H1 (cell line): Measurements from ENCODE around the gene CPM. TPM values are rescaled to one million over a fixed set of nuclear protein-coding genes. Genes with fewer than 3 reads are reported as not detected.
A peak's percentile ranks its signal among the peaks of the same experiment; 100 is the strongest.

Experiments
- CBX8 ChIP-seq: fragments of 300-800, 300-1000 bp; sonication (generic); IDR thresholded peaks from 2 replicates; pipeline ENCODE4 v1.7.1; 2016; ENCODE audit warnings: low read depth, low read length, borderline replicate concordance
- HDAC2 ChIP-seq, 2 experiments: fragments of 300-600 bp in 1 of 2; sonication (generic) in 1 of 2; IDR thresholded peaks; 2 replicates each; pipeline ENCODE4 v1.6.1; 2011 to 2012; ENCODE audit warnings: low read depth in 2 of 2, low read length in 2 of 2, mild to moderate bottlenecking in 2 of 2, moderate library complexity in 2 of 2, borderline replicate concordance in 1 of 2, inconsistent platforms in 1 of 2
- PHF8 ChIP-seq: fragments of 200-600 bp; sonication (generic); conservative IDR thresholded peaks from 2 replicates; pipeline ENCODE4 v1.7.1; 2012; ENCODE audit warnings: low read depth, mild to moderate bottlenecking, inconsistent platforms, low read length, moderate library complexity
- POU5F1 ChIP-seq: IDR thresholded peaks from 2 replicates; pipeline ENCODE4 v1.6.1; 2011; ENCODE audit warnings: low read depth, mild to moderate bottlenecking, low read length, moderate library complexity
- SIRT6 ChIP-seq: IDR thresholded peaks from one replicate; pipeline ENCODE4 v1.7.1; 2012; ENCODE audit warnings: low read length, inconsistent platforms
- SUZ12 ChIP-seq: fragments of 200-600 bp; sonication (generic); IDR thresholded peaks from 2 replicates; pipeline ENCODE4 v1.6.1; 2012; ENCODE audit warnings: mild to moderate bottlenecking, inconsistent platforms, low read length, moderate library complexity, mixed read lengths
- polyA plus RNA-seq, 7 experiments: library from polyadenylated mRNA; depleted of rRNA in 3 of 7; stranded (reverse) in 5 of 7; unstranded in 2 of 7; fragments of >200 nt in 5 of 7; fragments of 200-250 nt in 2 of 7; gene quantifications; 1 replicate in 5 of 7; 2 replicates in 1 of 7; 4 replicates in 1 of 7; pipeline versions ENCODE4 v1.2.1 to v1.2.3, GENCODE V29; 2011 to 2013; ENCODE audit warnings: missing spikeins in 2 of 7, mixed read lengths in 2 of 7
- total RNA-seq: library from RNA; stranded (reverse); fragmentation: NEBNext Ultra II Directional; extraction: Animal tissue kit (Norgen Biotek cat#: 25700); gene quantifications from 2 replicates; pipeline ENCODE4 v1.2.1, GENCODE V29; 2021
- TF ChIP-seq, protein P1 (sequence below): fragments of 300-600 bp; sonication (generic); IDR thresholded peaks from 2 replicates; pipeline ENCODE4 v1.7.1; 2012; ENCODE audit warnings: low read length, moderate library complexity, mild to moderate bottlenecking, inconsistent platforms; ENCODE audit not compliant: insufficient replicate concordance
- TF ChIP-seq, protein P2 (sequence below): IDR thresholded peaks from 2 replicates; pipeline ENCODE4 v1.6.1; 2012; ENCODE audit warnings: inconsistent platforms

CPM gene
- total and polyA plus RNA-seq, 2 of the 8 experiments (the other 6 are each of a cell fraction or from before 2014, with no cell fraction given): 0.33 to 3.1 TPM

DNA sequence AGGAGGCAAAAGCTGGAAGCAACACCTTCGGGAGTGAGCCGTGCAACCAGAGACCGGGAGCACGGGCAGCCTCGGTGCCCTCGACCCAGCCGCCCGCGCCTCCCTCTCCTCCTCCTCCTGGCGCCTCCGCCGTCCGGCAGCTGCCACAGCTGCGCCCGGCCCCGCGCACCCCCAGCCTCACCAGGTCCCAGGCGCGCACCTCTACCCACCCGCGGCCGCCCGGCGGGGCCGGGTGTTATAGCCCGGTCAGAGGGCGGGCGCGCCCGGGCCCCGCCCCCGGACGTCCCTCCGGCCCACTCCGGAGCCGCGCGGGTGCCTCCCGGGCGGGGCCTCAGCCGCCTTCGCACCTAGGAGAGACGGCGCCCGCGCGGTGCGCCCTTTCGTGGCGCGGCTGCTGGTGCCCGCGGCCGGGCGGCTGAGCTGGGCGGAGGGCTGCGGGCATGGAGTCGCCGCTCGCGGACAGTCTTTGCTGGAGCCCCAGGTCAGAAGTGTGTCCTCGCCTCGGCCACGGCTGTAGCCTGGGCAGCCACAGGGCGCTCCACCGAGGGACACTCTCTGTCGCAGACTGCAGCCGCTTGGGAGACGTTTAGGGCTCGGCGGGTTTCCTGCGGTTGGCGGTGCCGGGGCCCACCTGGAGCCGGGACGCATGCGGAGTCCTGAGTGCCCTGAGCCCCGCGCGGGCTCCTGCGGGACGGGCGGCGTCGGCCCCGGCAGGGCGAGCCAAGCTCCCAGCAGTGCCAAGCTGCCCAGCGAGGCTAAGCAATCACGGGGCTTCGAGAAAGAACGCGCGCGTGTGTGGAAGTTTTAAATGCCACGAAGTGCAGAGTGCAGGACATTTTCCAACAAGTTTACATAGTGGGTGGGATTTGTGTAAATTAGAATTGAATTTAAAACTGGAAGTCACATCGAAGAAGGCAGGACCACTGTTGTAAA lies at the start of gene CPM (continued):
- TF ChIP-seq, protein P1, sequence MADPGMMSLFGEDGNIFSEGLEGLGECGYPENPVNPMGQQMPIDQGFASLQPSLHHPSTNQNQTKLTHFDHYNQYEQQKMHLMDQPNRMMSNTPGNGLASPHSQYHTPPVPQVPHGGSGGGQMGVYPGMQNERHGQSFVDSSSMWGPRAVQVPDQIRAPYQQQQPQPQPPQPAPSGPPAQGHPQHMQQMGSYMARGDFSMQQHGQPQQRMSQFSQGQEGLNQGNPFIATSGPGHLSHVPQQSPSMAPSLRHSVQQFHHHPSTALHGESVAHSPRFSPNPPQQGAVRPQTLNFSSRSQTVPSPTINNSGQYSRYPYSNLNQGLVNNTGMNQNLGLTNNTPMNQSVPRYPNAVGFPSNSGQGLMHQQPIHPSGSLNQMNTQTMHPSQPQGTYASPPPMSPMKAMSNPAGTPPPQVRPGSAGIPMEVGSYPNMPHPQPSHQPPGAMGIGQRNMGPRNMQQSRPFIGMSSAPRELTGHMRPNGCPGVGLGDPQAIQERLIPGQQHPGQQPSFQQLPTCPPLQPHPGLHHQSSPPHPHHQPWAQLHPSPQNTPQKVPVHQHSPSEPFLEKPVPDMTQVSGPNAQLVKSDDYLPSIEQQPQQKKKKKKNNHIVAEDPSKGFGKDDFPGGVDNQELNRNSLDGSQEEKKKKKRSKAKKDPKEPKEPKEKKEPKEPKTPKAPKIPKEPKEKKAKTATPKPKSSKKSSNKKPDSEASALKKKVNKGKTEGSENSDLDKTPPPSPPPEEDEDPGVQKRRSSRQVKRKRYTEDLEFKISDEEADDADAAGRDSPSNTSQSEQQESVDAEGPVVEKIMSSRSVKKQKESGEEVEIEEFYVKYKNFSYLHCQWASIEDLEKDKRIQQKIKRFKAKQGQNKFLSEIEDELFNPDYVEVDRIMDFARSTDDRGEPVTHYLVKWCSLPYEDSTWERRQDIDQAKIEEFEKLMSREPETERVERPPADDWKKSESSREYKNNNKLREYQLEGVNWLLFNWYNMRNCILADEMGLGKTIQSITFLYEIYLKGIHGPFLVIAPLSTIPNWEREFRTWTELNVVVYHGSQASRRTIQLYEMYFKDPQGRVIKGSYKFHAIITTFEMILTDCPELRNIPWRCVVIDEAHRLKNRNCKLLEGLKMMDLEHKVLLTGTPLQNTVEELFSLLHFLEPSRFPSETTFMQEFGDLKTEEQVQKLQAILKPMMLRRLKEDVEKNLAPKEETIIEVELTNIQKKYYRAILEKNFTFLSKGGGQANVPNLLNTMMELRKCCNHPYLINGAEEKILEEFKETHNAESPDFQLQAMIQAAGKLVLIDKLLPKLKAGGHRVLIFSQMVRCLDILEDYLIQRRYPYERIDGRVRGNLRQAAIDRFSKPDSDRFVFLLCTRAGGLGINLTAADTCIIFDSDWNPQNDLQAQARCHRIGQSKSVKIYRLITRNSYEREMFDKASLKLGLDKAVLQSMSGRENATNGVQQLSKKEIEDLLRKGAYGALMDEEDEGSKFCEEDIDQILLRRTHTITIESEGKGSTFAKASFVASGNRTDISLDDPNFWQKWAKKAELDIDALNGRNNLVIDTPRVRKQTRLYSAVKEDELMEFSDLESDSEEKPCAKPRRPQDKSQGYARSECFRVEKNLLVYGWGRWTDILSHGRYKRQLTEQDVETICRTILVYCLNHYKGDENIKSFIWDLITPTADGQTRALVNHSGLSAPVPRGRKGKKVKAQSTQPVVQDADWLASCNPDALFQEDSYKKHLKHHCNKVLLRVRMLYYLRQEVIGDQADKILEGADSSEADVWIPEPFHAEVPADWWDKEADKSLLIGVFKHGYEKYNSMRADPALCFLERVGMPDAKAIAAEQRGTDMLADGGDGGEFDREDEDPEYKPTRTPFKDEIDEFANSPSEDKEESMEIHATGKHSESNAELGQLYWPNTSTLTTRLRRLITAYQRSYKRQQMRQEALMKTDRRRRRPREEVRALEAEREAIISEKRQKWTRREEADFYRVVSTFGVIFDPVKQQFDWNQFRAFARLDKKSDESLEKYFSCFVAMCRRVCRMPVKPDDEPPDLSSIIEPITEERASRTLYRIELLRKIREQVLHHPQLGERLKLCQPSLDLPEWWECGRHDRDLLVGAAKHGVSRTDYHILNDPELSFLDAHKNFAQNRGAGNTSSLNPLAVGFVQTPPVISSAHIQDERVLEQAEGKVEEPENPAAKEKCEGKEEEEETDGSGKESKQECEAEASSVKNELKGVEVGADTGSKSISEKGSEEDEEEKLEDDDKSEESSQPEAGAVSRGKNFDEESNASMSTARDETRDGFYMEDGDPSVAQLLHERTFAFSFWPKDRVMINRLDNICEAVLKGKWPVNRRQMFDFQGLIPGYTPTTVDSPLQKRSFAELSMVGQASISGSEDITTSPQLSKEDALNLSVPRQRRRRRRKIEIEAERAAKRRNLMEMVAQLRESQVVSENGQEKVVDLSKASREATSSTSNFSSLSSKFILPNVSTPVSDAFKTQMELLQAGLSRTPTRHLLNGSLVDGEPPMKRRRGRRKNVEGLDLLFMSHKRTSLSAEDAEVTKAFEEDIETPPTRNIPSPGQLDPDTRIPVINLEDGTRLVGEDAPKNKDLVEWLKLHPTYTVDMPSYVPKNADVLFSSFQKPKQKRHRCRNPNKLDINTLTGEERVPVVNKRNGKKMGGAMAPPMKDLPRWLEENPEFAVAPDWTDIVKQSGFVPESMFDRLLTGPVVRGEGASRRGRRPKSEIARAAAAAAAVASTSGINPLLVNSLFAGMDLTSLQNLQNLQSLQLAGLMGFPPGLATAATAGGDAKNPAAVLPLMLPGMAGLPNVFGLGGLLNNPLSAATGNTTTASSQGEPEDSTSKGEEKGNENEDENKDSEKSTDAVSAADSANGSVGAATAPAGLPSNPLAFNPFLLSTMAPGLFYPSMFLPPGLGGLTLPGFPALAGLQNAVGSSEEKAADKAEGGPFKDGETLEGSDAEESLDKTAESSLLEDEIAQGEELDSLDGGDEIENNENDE: no peak
- TF ChIP-seq POU5F1: no peak
- peak; percentile 76 for TF ChIP-seq SUZ12
- 0 out of 2 replicates have a peak, but pooled peaks have one; percentile 32 for TF ChIP-seq PHF8
- TF ChIP-seq, protein P2, sequence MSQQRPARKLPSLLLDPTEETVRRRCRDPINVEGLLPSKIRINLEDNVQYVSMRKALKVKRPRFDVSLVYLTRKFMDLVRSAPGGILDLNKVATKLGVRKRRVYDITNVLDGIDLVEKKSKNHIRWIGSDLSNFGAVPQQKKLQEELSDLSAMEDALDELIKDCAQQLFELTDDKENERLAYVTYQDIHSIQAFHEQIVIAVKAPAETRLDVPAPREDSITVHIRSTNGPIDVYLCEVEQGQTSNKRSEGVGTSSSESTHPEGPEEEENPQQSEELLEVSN: peak; percentile 90
- no peak for TF ChIP-seq SIRT6
- TF ChIP-seq CBX8: no peak
- TF ChIP-seq HDAC2 (IDR thresholded peaks at IDR 0.05; ENCODE audit: borderline replicate concordance in 1 of 2, low read depth in 2 of 2, low read length in 2 of 2): no peak
